HFFc6 (cell line): ENCODE results near the gene HSFX4. TPM values are rescaled to one million over a fixed set of nuclear protein-coding genes. Genes with fewer than 3 reads are reported as not detected.
"Not testable (repeated sequence)": the region's sequence is repeated elsewhere in the genome, so short reads cannot be mapped to it uniquely, and the experiment has no call there.

Experiments used
- DNase-seq: peaks from one replicate; pipeline ENCODE4 v3.0.0-alpha.2; 2018
- H3K27ac Mint-ChIP-seq: 2 replicates; pipeline ENCODE4 v1.8.0; 2020; ENCODE audit warnings: mild to moderate bottlenecking, mixed read lengths
- H3K27me3 Mint-ChIP-seq: 2 replicates; pipeline ENCODE4 v1.8.0; 2021; ENCODE audit warnings: mild to moderate bottlenecking, moderate library complexity, mixed read lengths; ENCODE audit not compliant: insufficient read depth
- H3K36me3 Mint-ChIP-seq: 2 replicates; pipeline ENCODE4 v1.8.0; 2021; ENCODE audit warnings: low read depth, mixed read lengths
- H3K4me1 Mint-ChIP-seq: 2 replicates; pipeline ENCODE4 v1.8.0; 2020; ENCODE audit warnings: low read depth, mixed read lengths
- H3K4me3 Mint-ChIP-seq: 2 replicates; pipeline ENCODE4 v1.8.0; 2020; ENCODE audit warnings: mild to moderate bottlenecking, moderate library complexity, mixed read lengths
- H3K9me3 Mint-ChIP-seq: 2 replicates; pipeline ENCODE4 v1.8.0; 2020; ENCODE audit warnings: mild to moderate bottlenecking, mixed read lengths
- CTCF ChIP-seq: fragments of 200-600 bp; sonication (generic); IDR thresholded peaks from 2 replicates; pipeline ENCODE4 v1.5.0; 2021; ENCODE audit warnings: antibody characterized with exemption, mild to moderate bottlenecking
- total RNA-seq, 6 experiments: library from RNA; stranded (reverse); fragmentation: NEBNext Ultra II Directional; extraction: Animal tissue kit (Norgen Biotek cat#: 25700); gene quantifications; 2 replicates in 1 of 6; 3 replicates in 5 of 6; pipeline ENCODE4 v1.2.3, GENCODE V29; 2021

Gene HSFX4
- total RNA-seq, 6 experiments from 2014 or later = not detected

GRCh38 chrX:149908727-149909126 lies 20.6 kb upstream of the HSFX4 start:
- DNase-seq = no peak
- Mint-ChIP-seq H3K4me3 (no peak overlapping the region), H3K27me3 (no peaks in the 10 kb centered on the region), H3K36me3 (no peaks in the 10 kb centered on the region), H3K9me3 (no peaks in the 10 kb centered on the region), H3K27ac (no peak overlapping the region), H3K4me1 (peaks cover 7% of the 10 kb centered on the region; the same call in 1 of the 2 replicates)
- no peak for TF ChIP-seq CTCF

GRCh38 chrX:149909324-149910177 lies 19.8 kb upstream of the HSFX4 start:
- Mint-ChIP-seq H3K27me3 (no peaks in the 10 kb centered on the region), H3K36me3 (no peaks in the 10 kb centered on the region), H3K4me3 (no peak overlapping the region), H3K27ac (no peak overlapping the region), H3K9me3 (no peaks in the 10 kb centered on the region), H3K4me1 (peaks cover 3% of the 10 kb centered on the region; the same call in 1 of the 2 replicates)
- DNase-seq = no peak
- TF ChIP-seq CTCF = no peak

GRCh38 chrX:149910178-149910695 lies 19.1 kb upstream of the HSFX4 start:
- TF ChIP-seq CTCF = no peak
- H3K36me3 Mint-ChIP-seq = no peaks in the 10 kb centered on the region
- no peaks in the 10 kb centered on the region for H3K27me3 Mint-ChIP-seq
- H3K27ac Mint-ChIP-seq = no peak overlapping the region
- DNase-seq = no peak
- no peak overlapping the region for H3K4me3 Mint-ChIP-seq
- no peaks in the 10 kb centered on the region for H3K9me3 Mint-ChIP-seq
- no peaks in the 10 kb centered on the region for H3K4me1 Mint-ChIP-seq

GRCh38 chrX:149916745-149917392 lies 12.5 kb upstream of the HSFX4 start:
- H3K4me3 Mint-ChIP-seq = no peak overlapping the region
- no peaks in the 10 kb centered on the region for H3K9me3 Mint-ChIP-seq
- H3K27ac Mint-ChIP-seq = no peak overlapping the region
- no peaks in the 10 kb centered on the region for H3K36me3 Mint-ChIP-seq
- DNase-seq = no peak
- no peak for TF ChIP-seq CTCF
- H3K27me3 Mint-ChIP-seq = no peaks in the 10 kb centered on the region
- no peaks in the 10 kb centered on the region for H3K4me1 Mint-ChIP-seq

- not testable (repeated sequence) for H3K27me3 Mint-ChIP-seq, H3K36me3 Mint-ChIP-seq, H3K9me3 Mint-ChIP-seq, H3K4me1 Mint-ChIP-seq, H3K4me3 Mint-ChIP-seq, H3K27ac Mint-ChIP-seq, DNase-seq
Measured at GRCh38 chrX:149923836-149924235, 5.5 kb upstream of the HSFX4 start.

GRCh38 chrX:149924434-149924833 lies 4.9 kb upstream of the HSFX4 start:
- not testable (repeated sequence) for H3K27me3 Mint-ChIP-seq, H3K4me3 Mint-ChIP-seq, H3K4me1 Mint-ChIP-seq, H3K9me3 Mint-ChIP-seq, DNase-seq, H3K27ac Mint-ChIP-seq, H3K36me3 Mint-ChIP-seq

- not testable (repeated sequence) for H3K4me3 Mint-ChIP-seq, H3K27me3 Mint-ChIP-seq, DNase-seq, H3K4me1 Mint-ChIP-seq, H3K36me3 Mint-ChIP-seq, H3K27ac Mint-ChIP-seq, H3K9me3 Mint-ChIP-seq
Measured at GRCh38 chrX:149927245-149927963, 2.0 kb upstream of the HSFX4 start.

- not testable (repeated sequence) for H3K27me3 Mint-ChIP-seq, H3K4me3 Mint-ChIP-seq, H3K9me3 Mint-ChIP-seq, H3K4me1 Mint-ChIP-seq, H3K36me3 Mint-ChIP-seq, H3K27ac Mint-ChIP-seq, DNase-seq
Measured at GRCh38 chrX:149927964-149928258, 1.5 kb upstream of the HSFX4 start.

- H3K9me3 Mint-ChIP-seq, H3K36me3 Mint-ChIP-seq, H3K27ac Mint-ChIP-seq, H3K4me3 Mint-ChIP-seq, H3K27me3 Mint-ChIP-seq, DNase-seq, H3K4me1 Mint-ChIP-seq: not testable (repeated sequence)
Measured at GRCh38 chrX:149928635-149929034, 738 bp upstream of the HSFX4 start.
